ENCODE measurements around the gene ADO. TPM values are rescaled to one million over a fixed set of nuclear protein-coding genes. Genes with fewer than 3 reads are reported as not detected.

ADO gene
- total and polyA plus RNA-seq, 2 of the 4 experiments (the other 2 are of a cell fraction), result 8.0 to 8.1 TPM

- H3K9ac ChIP-seq (ENCODE audit: low read depth, low read length), result no peak overlapping the region
- intact Hi-C loops (cut with micrococcal nuclease), result loop anchor here (5.0 kb wide), 1 partner anchor 336 kb away; no protein-coding TSS in a partner anchor
- no peak overlapping the region for H3K23ac ChIP-seq (ENCODE audit: low read depth, low read length)
- peaks cover 19% of the 10 kb centered on the region for H4K20me1 ChIP-seq (ENCODE audit: insufficient read depth, low read length)
- ATAC-seq (ENCODE audit: low read depth), result no peak
- WGBS, 2 experiments (ENCODE audit: extremely low coverage in 2 of 2, insufficient read length in 1 of 2), result no CpG with 5 or more reads among the region's 10 CpGs
- H3K4me2 ChIP-seq (ENCODE audit: low read depth, low read length), result no peak overlapping the region
- TF ChIP-seq POLR2A (IDR thresholded peaks at IDR 0.05; ENCODE audit: low read depth, low read length) (peak; percentile 0; the same call in 1 of the 2 replicates), CHD1 (IDR thresholded peaks at IDR 0.05; ENCODE audit: low read depth, low read length) (no peak)
- ChIA-PET CTCF (no interaction called here), POLR2A (ENCODE audit: unreplicated experiment) (no interaction called here)
- no peak overlapping the region for H3K14ac ChIP-seq (replicated peaks; ENCODE audit: low read depth, low read length)
- H4K5ac ChIP-seq (ENCODE audit: low read depth, low read length), result no peak overlapping the region
- H2AK9ac ChIP-seq (replicated peaks; ENCODE audit: low read depth, low read length, poor library complexity), result no peak overlapping the region
- no peak overlapping the region for H3K4ac ChIP-seq (ENCODE audit: low read depth, low read length)
- H3K56ac ChIP-seq (ENCODE audit: extremely low read depth, insufficient read depth, low read length), result no peak overlapping the region
- H4K8ac ChIP-seq (ENCODE audit: low read depth in 2 of 2, low read length in 2 of 2), result no peak overlapping the region
- H4K91ac ChIP-seq (ENCODE audit: insufficient read depth, low read depth, low read length), result no peak overlapping the region
- no TSS peak for BruUV-seq (replicated peaks)
- H3K9me1 ChIP-seq (ENCODE audit: insufficient read depth, low read length), result no peaks in the 10 kb centered on the region
- H2BK5ac ChIP-seq (ENCODE audit: low read depth, low read length, poor library complexity, severe bottlenecking), result no peak overlapping the region
- H3K27ac ChIP-seq (ENCODE audit: insufficient read depth, low read length), result no peak overlapping the region
- peaks cover 22% of the 10 kb centered on the region for H3K27me3 ChIP-seq (ENCODE audit: control insufficient read depth, insufficient read depth, low read length)
- H3K4me1 ChIP-seq (ENCODE audit: control insufficient read depth, insufficient read depth, low read length), result peaks cover 7% of the 10 kb centered on the region; the same call in 1 of the 2 replicates
- H3K18ac ChIP-seq (ENCODE audit: low read depth, low read length), result no peak overlapping the region
- dilution Hi-C loops (cut with HindIII; ENCODE audit: low sequenced_read_pairs, unreplicated experiment), result no loop called here
- no peak overlapping the region for H3K4me3 ChIP-seq (ENCODE audit: insufficient read depth, low read depth, low read length)
- H2BK120ac ChIP-seq (ENCODE audit: low read depth, low read length), result no peak overlapping the region
- no peaks in the 10 kb centered on the region for H3K9me3 ChIP-seq (ENCODE audit: control insufficient read depth, insufficient read depth, low read length)
- no peaks in the 10 kb centered on the region for H3K36me3 ChIP-seq (ENCODE audit: control insufficient read depth, insufficient read depth, low read length)
- H2BK15ac ChIP-seq (ENCODE audit: low read depth, low read length), result no peak overlapping the region
- no peak overlapping the region for H2BK20ac ChIP-seq (ENCODE audit: low read depth, low read length)
- in situ Hi-C loops (cut with MboI; ENCODE audit: low sequenced_read_pairs), result loop anchor here (5.0 to 25.0 kb wide), 4 partner anchors 199 to 774 kb away; partner anchors contain the start of gene RTKN2
- no peak overlapping the region for H2AFZ ChIP-seq (replicated peaks; ENCODE audit: low read length, poor library complexity)
- no peak overlapping the region for H2AK5ac ChIP-seq (ENCODE audit: low read depth, low read length)
- DNase-seq, result no peak
- H3K79me1 ChIP-seq (ENCODE audit: low read depth in 1 of 2, low read length in 2 of 2), result peaks cover 8 to 13% of the 10 kb centered on the region in 2 experiments
Observed at GRCh38 chr10:62811159-62811875, 6.8 kb downstream of the ADO start.

Data from IMR-90 (cell line).